GM12891 (cell line): Measurements from ENCODE around the gene CMPK2.

Source experiments
- POLR2A ChIP-seq: IDR thresholded peaks from 2 replicates; pipeline ENCODE4 v1.6.1; 2011; ENCODE audit warnings: low read depth, low read length, control low read depth
- TAF1 ChIP-seq: IDR thresholded peaks from 2 replicates; pipeline ENCODE4 v1.6.1; 2011; ENCODE audit warnings: low read depth, low read length, control low read depth

DNA sequence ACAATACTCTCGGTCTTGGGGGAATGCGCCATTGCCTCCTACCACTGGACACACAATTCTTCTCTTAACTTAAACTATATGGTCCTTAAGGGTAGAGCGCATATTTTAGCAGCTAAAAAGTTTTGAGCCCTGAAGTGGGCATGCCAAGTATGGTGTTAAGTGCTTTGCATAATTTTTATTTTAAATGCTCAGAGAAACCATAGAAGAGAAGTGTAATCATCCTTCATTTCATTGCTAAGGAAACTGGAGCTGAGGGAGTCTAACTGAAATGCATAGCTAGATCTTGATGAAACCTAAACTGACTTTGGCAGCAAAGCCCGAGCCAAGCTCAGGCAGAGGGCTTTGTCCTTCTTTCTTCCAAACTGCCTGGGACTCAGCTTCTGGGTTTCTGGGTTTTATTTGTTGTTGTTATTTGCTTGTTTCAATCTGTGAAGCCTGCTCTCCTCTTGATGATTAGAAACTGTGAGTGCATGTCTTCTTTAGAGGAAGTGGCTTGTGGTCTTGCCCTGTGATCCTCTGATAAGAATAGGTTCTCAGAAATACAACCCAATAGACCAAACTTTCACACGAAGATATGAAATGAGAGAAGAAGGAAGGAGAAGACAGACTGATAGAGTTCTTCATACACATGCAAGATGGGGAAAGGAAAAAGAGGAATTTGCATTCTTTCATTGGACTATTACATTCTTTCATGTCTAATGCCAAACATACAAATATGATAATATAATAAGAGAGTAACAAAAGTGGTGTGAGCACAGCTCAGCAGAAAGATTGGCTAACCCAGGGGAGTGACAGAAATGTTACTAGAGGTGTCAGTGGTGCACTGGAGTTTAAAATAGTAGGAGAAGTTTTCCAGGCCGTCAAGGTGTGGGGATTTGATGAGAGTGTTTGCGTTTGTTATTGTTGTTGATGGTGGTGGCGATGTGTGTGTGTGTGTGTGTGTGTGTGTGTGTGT lies 44.0 kb upstream of the CMPK2 start:
- TF ChIP-seq POLR2A (no peak), TAF1 (no peak)
